Measurements from ENCODE around the gene SBF2. TPM values are rescaled to one million over a fixed set of nuclear protein-coding genes. Genes with fewer than 3 reads are reported as not detected.
"Not testable (repeated sequence)": the region's sequence is repeated elsewhere in the genome, so short reads cannot be mapped to it uniquely, and the experiment has no call there.

Gene SBF2
- polyA plus RNA-seq, 1 donor, result 18.8 TPM

- no peak for DNase-seq (ENCODE audit: low read depth)
Observed at GRCh38 chr11:9903579-9903978, 390.4 kb downstream of the SBF2 start.

GRCh38 chr11:9901943-9902342 lies 392.1 kb downstream of the SBF2 start:
- no peak for DNase-seq (ENCODE audit: low read depth)

DNA sequence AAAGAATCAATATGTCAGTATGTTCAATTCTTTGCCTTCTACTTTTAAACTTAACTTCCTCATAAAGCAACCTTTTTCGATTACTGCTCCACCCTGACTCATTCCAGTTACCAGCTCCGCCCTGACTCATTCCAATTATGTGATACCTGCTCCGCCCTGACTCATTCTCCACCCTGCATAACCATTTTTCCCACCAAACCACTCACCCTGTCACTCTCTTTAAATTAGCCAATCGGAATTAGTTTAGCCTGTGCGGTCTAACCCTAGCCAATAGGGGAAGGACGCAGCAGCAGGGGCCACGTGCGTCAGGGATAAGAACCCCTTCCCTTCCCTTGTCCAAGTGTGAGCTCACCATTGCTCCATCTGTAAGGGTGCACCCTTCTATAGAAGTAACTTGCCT lies 393.8 kb downstream of the SBF2 start:
- DNase-seq (ENCODE audit: low read depth), result not testable (repeated sequence)

- DNase-seq (ENCODE audit: low read depth), result no peak
Observed at GRCh38 chr11:9899676-9900075, 394.3 kb downstream of the SBF2 start.

- DNase-seq (ENCODE audit: low read depth), result no peak
Observed at GRCh38 chr11:9896902-9897301, 397.1 kb downstream of the SBF2 start.

- no peak for DNase-seq (ENCODE audit: low read depth)
Observed at GRCh38 chr11:9895006-9895405, 399.0 kb downstream of the SBF2 start.

GRCh38 chr11:9893474-9893873 lies 400.5 kb downstream of the SBF2 start:
- DNase-seq (ENCODE audit: low read depth), result no peak

DNA sequence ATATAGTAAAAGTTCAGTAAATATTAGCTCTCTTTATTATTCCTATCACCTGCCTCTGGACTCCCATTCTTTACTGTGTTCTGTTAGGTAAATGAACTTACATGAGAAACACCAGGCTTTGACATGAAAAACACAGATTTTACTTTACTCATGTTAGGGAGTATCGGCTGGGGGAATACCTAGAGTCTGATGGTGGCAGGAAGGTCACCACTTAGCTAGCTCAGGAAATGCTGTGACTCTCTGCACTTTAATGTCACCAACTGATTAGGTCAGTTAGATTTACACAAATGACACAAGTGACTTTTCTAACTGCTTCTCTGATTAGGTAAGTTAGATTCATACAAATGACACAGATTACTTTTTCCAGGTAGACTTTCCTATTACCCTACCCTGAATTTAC lies 405.1 kb downstream of the SBF2 start:
- no peak for DNase-seq (ENCODE audit: low read depth)

GRCh38 chr11:9887472-9887871 lies 406.5 kb downstream of the SBF2 start:
- no peak for DNase-seq (ENCODE audit: low read depth)

DNA sequence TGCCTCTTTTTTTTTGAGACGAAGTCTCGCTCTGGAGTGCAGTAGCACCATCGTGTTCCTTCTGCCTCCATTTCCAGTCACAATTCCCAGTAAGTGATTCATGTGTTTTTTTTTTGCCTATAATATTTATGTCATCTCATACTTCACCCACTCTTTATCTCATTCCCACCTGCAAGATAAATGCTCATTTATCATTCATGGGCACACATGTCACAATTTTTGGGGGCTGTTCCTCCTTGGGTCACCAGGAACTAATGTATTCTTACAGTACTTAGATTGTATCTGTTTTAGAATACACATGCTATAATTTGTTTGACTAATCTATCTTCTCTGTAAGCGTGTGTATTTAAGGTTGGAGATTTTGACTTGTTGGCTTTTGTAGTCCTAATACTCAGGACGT lies 407.4 kb downstream of the SBF2 start:
- no peak for DNase-seq (ENCODE audit: low read depth)

- no peak for DNase-seq (ENCODE audit: low read depth)
Observed at GRCh38 chr11:9884601-9885000, 409.4 kb downstream of the SBF2 start.

DNA sequence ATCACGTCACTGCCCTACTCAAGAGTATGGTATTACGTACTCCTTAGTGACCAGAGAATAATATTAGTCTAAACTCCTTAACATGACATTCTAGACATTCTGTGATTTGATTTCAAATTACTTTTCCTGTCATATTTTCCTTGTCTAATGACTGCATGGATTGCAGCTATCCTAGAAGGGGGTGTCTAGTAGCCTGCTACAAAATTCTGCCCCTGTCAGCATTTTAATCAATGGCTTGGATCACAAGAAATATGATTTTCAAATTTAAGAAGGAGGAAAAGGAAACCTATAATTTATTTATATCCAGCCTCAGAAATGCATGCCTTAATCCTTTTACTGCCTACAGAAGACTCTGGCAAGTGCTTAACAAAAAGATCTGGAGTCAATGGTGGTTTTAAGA lies 413.4 kb downstream of the SBF2 start:
- no peak for DNase-seq (ENCODE audit: low read depth)

DNA sequence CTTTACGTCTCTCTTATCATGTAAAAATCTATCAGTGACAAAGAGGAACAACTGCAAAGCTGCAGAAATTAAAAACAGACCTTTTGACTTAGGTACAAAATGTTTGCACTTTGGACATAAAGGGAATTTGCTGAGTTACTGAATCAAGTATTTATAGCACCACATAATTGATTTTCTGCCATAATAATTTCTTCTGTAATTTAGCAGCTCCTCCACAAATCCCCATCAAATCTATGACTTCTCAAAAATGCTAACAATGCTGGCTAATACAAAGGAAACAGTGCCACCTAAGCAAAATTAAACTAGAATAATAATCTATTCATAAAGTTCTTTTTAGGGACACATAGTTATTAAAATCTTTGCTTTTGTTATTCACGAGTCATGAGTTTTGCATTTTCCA lies 415.1 kb downstream of the SBF2 start:
- no peak for DNase-seq (ENCODE audit: low read depth)

- DNase-seq (ENCODE audit: low read depth), result no peak
Observed at GRCh38 chr11:9876331-9876730, 417.7 kb downstream of the SBF2 start.

- no peak for DNase-seq (ENCODE audit: low read depth)
Observed at GRCh38 chr11:9875862-9876261, 418.2 kb downstream of the SBF2 start.

DNA sequence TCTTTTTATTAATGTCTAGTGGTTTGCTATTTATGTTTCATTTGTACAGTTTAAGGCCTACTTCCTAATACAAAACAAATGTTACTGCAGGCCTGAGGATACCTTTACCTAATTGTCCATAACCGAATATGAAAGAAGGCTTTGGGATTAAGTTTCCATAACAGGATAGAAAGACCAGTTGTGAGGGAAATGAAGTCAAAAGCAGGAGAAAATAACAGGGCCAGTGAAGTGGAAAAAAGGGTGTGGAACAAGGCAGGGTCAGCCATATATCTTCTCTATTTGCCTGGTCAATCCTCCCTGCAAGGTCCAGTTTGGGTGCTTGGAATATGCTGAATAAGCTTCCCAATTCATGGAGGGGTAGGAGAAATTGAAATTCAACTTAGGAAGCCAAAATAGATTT lies 418.6 kb downstream of the SBF2 start:
- DNase-seq (ENCODE audit: low read depth), result no peak

- no peak for DNase-seq (ENCODE audit: low read depth)
Observed at GRCh38 chr11:9874466-9874865, 419.6 kb downstream of the SBF2 start.

DNA sequence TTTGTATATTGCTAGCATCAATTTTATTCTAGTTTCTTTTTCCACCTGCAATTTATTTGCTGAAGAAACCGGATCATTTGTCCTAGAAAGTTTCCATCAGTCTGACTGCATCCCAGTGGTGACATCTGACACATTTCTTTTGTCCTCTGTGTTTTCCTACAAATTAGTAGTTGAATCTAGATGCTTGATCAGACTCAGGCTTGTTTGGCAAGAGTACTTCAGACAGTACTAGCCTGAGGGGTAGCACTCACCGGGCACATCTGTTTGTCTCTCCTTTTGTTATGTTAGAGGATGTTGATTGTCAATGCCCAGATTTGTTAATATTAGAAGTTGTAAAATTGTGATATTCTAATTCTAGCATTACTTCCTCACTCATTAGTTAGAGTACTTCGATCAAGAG lies 425.4 kb downstream of the SBF2 start:
- no peak for DNase-seq (ENCODE audit: low read depth)

DNA sequence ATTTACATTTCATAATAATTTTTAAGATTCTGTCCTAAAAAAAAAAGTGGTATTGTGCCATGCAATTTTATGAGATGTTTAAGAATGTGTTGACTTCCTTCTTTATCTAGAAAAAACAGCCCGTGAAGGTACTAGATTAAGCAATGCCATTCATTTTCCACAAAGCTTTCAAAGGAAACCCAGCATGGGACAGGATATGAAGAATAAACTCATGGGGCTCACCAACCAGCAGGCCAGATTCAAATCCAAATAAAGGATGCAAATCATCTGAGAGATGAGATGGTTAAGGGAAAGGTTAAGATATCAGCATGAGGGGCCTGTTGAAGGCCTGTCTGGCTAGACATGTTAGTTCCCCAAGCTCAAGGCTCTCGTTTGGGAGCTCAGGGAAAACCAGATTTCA lies 431.0 kb downstream of the SBF2 start:
- no peak for DNase-seq (ENCODE audit: low read depth)

- DNase-seq (ENCODE audit: low read depth), result peak; percentile 13
Observed at GRCh38 chr11:9861860-9862725, 431.9 kb downstream of the SBF2 start.

DNA sequence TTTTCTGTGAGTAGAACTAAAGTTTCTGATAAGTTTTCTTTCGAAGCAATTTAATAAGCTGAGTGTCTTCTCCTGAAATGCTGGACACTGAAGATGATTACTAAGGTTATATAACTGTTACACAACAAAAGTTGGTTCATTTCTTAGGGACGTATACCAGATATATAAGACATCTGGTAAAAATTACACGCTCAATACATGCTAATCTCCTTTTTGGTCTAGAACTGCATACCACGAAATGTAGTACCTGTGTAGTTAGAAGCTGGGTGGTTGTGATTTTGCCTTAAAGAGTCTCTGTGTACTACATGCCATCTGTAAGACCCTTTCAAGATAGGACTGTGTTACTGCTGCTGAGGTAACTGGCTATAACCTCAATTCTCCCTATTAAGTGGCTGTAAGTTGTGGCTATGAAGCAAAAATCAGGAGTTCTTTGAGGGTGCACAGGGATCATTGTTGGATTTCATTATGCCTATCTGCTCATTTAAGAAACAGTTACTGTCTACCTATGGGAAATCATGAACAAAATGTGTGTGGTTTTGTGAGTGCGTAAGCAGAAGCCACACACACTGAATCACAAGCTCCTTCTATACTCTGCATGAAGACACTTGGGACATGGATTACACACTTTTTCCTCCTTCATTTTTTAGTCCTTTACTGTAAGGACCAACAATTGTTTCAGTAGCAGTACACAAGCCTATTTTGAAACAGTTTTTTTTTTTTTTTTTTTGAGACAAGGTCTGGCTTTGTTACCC lies 434.3 kb downstream of the SBF2 start:
- DNase-seq (ENCODE audit: low read depth), result no peak

DNA sequence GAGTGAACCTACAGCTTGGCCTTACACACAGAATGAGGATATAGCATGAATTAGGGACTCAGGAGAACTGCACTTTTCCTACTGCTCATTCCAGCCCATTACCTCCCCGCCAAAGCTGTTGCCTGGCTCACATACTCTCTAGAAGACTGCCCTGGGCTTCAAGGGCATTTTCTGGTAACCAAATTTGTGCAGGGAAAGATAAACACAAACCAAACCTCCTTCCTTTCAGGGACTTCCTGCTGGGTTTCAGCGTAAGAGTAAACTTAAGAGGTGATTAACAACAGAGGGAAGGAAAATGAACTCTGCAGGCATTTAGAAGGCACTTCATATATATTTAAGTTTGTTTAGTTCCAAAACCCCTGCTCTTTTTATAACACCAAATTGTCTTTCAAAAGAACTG lies 435.2 kb downstream of the SBF2 start:
- no peak for DNase-seq (ENCODE audit: low read depth)

GRCh38 chr11:9858218-9858617 lies 435.8 kb downstream of the SBF2 start:
- DNase-seq (ENCODE audit: low read depth), result no peak

All from forelimb muscle (tissue), 1 donor.